Nephron (organoid): ENCODE measurements around the gene TLN1.

Source experiments
- H3K27ac Mint-ChIP-seq, 3 experiments: 2 replicates each; pipeline ENCODE4 v1.8.0; 2020; ENCODE audit warnings: mixed read lengths in 3 of 3, mild to moderate bottlenecking in 2 of 3, moderate library complexity in 1 of 3
- H3K27me3 Mint-ChIP-seq: 2 replicates; pipeline ENCODE4 v1.8.0; 2021; ENCODE audit warnings: low read depth, mild to moderate bottlenecking, moderate library complexity, mixed read lengths
- H3K36me3 Mint-ChIP-seq: 2 replicates; pipeline ENCODE4 v1.8.0; 2020; ENCODE audit warnings: low read depth, mixed read lengths
- H3K4me1 Mint-ChIP-seq: 2 replicates; pipeline ENCODE4 v1.8.0; 2020; ENCODE audit warnings: mixed read lengths
- H3K4me3 Mint-ChIP-seq, 3 experiments: 2 replicates each; pipeline ENCODE4 v1.8.0; 2020; ENCODE audit warnings: mild to moderate bottlenecking in 3 of 3, mixed read lengths in 3 of 3, moderate library complexity in 2 of 3
- H3K9me3 Mint-ChIP-seq: 2 replicates; pipeline ENCODE4 v1.8.0; 2020; ENCODE audit warnings: mixed read lengths
- TF ChIP-seq, protein P1 (sequence below), 3 experiments: fragments of 200-600 bp; sonication (generic); IDR thresholded peaks; one replicate each; pipeline ENCODE4 v1.5.0; 2021; ENCODE audit warnings: antibody characterized with exemption in 3 of 3; ENCODE audit not compliant: unreplicated experiment in 3 of 3

TLN1 gene

DNA sequence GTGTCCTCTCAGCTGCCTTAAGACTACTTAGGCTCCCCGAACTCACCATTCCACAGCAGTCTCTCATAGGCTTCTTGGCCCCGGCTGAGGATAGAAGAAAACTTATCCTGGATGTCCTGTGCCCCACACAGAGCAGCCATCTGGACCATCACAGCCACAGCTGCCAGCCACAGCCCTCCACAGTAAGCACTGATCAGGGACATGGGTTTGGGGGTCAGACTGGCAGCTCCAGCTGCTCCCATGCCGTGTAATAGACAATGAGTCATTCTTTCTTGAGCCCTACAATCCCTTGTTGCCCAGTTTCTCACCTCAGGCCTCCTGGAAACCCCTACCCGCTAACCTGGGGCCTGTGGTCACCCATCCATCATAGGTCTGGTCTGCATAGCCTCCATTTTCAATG is 6.2 kb upstream of the TLN1 start:
- Mint-ChIP-seq H3K27ac (no peak overlapping the region), H3K27me3 (no peaks in the 10 kb centered on the region), H3K9me3 (no peaks in the 10 kb centered on the region), H3K4me3 (no peak overlapping the region), H3K36me3 (peaks cover 66% of the 10 kb centered on the region), H3K4me1 (peaks cover 4% of the 10 kb centered on the region)
- TF ChIP-seq, protein P1, sequence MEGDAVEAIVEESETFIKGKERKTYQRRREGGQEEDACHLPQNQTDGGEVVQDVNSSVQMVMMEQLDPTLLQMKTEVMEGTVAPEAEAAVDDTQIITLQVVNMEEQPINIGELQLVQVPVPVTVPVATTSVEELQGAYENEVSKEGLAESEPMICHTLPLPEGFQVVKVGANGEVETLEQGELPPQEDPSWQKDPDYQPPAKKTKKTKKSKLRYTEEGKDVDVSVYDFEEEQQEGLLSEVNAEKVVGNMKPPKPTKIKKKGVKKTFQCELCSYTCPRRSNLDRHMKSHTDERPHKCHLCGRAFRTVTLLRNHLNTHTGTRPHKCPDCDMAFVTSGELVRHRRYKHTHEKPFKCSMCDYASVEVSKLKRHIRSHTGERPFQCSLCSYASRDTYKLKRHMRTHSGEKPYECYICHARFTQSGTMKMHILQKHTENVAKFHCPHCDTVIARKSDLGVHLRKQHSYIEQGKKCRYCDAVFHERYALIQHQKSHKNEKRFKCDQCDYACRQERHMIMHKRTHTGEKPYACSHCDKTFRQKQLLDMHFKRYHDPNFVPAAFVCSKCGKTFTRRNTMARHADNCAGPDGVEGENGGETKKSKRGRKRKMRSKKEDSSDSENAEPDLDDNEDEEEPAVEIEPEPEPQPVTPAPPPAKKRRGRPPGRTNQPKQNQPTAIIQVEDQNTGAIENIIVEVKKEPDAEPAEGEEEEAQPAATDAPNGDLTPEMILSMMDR (IDR thresholded peaks at IDR 0.05; ENCODE audit: unreplicated experiment in 3 of 3), result no peak

DNA sequence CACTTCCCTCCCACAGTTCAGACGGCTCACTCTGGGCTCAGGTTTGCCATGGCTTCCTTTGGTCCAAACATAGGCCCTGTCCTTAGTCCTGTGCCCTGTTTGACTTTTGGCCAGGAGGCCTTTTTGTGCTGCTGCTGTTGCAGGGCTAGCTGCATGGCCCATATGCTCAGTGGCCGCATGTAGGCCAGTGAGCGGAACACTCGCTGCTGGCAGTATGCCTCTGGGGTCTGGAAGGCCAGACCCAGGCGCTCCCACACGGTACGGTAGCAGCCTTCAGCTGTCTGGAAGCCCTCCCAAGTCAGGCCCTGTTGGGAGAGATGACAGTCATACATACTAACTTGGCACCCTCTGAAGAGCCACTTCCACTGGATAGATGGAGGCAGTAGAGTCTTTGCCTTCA is 5.1 kb upstream of the TLN1 start:
- Mint-ChIP-seq H3K4me3 (no peak overlapping the region), H3K9me3 (no peaks in the 10 kb centered on the region), H3K27ac (no peak overlapping the region), H3K27me3 (no peaks in the 10 kb centered on the region), H3K4me1 (peaks cover 8% of the 10 kb centered on the region), H3K36me3 (peaks cover 61% of the 10 kb centered on the region)
- TF ChIP-seq, protein P1 (IDR thresholded peaks at IDR 0.05; ENCODE audit: unreplicated experiment in 3 of 3), result no peak

DNA sequence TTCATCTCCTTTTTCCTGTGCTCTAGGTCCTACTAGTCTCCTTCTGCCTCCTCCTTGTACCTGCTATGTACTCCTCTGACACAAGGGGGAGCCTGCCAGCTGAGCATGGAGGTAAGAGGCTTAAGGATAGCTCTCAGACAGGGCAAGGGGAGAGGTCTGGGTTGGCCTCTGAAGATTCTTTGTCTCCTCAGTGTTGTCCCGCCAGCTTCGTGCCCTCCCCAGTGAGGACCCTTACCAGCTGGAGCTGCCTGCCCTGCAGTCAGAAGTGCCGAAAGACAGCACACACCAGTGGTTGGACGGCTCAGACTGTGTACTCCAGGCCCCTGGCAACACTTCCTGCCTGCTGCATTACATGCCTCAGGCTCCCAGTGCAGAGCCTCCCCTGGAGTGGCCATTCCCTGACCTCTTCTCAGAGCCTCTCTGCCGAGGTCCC is 4.2 kb upstream of the TLN1 start:
- H3K4me1 Mint-ChIP-seq, result peaks cover 8% of the 10 kb centered on the region
- H3K27me3 Mint-ChIP-seq, result no peaks in the 10 kb centered on the region
- H3K36me3 Mint-ChIP-seq, result peaks cover 57% of the 10 kb centered on the region
- peak overlapping the region; percentile 0 to 58 (median 14) for H3K27ac Mint-ChIP-seq
- H3K9me3 Mint-ChIP-seq, result no peaks in the 10 kb centered on the region
- TF ChIP-seq, protein P1 (IDR thresholded peaks at IDR 0.05; ENCODE audit: unreplicated experiment in 3 of 3), result peak; percentile 62 to 76 (median 74)
- peak overlapping the region; percentile 47 to 72 (median 59) for H3K4me3 Mint-ChIP-seq

DNA sequence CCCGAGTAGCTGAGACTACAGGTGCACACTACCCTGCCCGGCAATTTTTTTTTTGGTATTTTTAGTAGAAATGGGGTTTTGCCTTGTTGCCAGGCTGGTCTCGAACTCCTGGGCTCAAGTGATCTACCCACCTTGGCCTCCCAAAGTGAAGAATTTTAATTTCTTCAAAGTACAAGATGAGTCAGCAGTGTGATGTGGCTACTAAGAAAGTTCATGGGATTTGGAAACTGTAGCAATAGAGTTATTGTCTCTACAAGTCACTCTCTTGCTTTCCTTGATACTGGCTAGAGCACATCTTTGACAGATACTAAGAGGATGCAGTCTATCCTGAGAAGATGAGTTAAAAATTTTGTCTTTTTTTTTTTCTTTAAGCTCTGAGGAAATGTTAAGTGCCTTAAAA is 2.1 kb upstream of the TLN1 start:
- Mint-ChIP-seq H3K9me3 (no peaks in the 10 kb centered on the region), H3K27me3 (no peaks in the 10 kb centered on the region), H3K27ac (no peak overlapping the region), H3K36me3 (peaks cover 39% of the 10 kb centered on the region), H3K4me3 (peak overlapping the region; percentile 38 to 52 (median 49)), H3K4me1 (peaks cover 8% of the 10 kb centered on the region)
- TF ChIP-seq, protein P1 (IDR thresholded peaks at IDR 0.05; ENCODE audit: unreplicated experiment in 3 of 3), result no peak

DNA sequence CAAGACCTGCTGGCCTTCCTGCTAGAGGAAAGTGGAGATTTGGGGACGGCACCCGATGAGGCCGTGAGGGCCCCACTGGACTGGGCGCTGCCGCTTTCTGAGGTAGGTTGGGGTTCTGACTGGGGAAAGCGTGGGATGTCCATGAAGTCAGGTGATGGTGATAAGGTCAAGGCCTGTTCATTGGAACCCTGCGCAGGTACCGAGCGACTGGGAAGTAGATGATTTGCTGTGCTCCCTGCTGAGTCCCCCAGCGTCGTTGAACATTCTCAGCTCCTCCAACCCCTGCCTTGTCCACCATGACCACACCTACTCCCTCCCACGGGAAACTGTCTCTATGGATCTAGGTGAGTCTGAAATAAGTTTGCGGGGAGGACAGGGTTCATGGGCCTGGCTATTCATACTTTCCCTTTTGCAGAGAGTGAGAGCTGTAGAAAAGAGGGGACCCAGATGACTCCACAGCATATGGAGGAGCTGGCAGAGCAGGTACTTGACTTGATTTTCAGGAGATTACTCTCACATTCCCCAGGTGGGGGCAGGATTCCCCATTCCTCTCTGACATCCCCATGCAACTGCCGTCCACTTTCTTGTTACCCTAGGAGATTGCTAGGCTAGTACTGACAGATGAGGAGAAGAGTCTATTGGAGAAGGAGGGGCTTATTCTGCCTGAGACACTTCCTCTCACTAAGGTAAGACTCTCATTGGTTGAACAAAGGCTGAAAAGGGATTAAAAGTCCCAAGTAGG is 976 bp upstream of the TLN1 start:
- peaks cover 28% of the 10 kb centered on the region for H3K36me3 Mint-ChIP-seq
- peaks cover 8% of the 10 kb centered on the region for H3K4me1 Mint-ChIP-seq
- no peaks in the 10 kb centered on the region for H3K27me3 Mint-ChIP-seq
- no peaks in the 10 kb centered on the region for H3K9me3 Mint-ChIP-seq
- peak overlapping the region in 1 of 3 experiments; percentile 94 for H3K4me3 Mint-ChIP-seq
- TF ChIP-seq, protein P1 (IDR thresholded peaks at IDR 0.05; ENCODE audit: unreplicated experiment in 3 of 3), result no peak
- peak overlapping the region in 1 of 3 experiments; percentile 87 for H3K27ac Mint-ChIP-seq
